Measurements from ENCODE around the gene THOC1.

The THOC1 gene

DNA sequence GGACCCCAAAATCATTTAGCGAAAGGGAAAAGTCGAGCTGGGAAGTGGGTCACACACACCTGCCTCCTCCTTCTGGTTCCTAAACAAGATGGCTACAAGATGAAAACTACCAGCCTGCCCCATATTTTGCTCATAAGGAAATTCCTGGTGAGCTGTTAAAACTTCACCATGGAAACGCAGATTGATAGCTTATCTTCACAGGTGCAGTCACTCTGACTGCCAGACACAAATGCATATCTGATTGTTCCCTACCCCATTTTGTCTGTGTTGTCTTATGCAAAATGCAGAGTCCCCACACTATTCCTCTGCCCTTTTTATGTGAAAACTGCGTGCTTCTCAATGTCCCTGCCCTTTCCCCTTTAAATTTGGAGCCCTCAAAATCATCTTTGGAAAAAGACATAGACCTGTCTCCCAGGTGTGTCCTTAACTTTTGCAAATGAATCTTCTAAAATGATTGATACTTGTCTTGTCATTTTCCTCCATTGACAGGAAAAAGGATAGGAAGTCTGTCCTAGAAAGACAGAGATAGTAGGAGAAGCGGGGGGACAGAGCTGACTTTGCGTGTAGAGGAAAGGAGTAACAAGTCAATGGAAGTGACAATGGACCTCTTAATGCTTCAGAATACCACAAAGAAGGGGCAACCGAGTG, 38.9 kb upstream of the THOC1 start:
- no peaks in the 10 kb centered on the region for H3K9me3 Mint-ChIP-seq

DNA sequence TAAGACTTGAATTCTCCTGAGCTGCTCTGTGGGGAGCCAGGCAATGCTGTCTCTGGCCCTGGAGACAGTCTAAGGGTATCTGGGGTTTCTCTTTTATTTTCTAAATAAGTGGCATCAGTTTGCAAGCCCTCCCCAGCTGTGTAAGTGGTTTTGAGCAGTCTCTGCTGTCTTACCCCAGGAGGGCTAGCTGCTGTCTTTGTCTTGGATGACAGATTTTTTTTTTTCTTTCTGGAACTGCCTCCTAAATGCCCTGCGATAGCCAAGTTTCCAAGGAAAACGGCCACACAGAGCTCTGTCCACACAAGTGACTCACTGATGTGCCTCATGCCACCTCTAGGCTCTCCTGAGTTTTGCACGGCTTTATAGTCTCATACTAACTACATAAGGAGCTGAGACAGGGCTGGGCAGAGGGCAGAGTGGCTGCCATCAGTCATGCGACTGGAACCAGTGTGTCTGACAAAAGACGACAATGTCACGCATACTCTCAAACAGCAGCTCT, 37.2 kb upstream of the THOC1 start:
- Mint-ChIP-seq H3K27me3 (ENCODE audit: low read depth) (peaks cover 13% of the 10 kb centered on the region), H3K4me1 (no peaks in the 10 kb centered on the region), H3K4me3 (no peak overlapping the region), H3K27ac (no peak overlapping the region), H3K36me3 (ENCODE audit: low read depth) (no peaks in the 10 kb centered on the region), H3K9me3 (no peaks in the 10 kb centered on the region)
- TF ChIP-seq, protein P1, sequence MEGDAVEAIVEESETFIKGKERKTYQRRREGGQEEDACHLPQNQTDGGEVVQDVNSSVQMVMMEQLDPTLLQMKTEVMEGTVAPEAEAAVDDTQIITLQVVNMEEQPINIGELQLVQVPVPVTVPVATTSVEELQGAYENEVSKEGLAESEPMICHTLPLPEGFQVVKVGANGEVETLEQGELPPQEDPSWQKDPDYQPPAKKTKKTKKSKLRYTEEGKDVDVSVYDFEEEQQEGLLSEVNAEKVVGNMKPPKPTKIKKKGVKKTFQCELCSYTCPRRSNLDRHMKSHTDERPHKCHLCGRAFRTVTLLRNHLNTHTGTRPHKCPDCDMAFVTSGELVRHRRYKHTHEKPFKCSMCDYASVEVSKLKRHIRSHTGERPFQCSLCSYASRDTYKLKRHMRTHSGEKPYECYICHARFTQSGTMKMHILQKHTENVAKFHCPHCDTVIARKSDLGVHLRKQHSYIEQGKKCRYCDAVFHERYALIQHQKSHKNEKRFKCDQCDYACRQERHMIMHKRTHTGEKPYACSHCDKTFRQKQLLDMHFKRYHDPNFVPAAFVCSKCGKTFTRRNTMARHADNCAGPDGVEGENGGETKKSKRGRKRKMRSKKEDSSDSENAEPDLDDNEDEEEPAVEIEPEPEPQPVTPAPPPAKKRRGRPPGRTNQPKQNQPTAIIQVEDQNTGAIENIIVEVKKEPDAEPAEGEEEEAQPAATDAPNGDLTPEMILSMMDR (IDR thresholded peaks at IDR 0.05; ENCODE audit: unreplicated experiment in 3 of 3) = no peak

More for the DNA sequence above, 38.9 kb upstream of the THOC1 start:
- no peak overlapping the region for H3K4me3 Mint-ChIP-seq
- H3K27me3 Mint-ChIP-seq (ENCODE audit: low read depth) = peaks cover 17% of the 10 kb centered on the region
- H3K36me3 Mint-ChIP-seq (ENCODE audit: low read depth) = no peaks in the 10 kb centered on the region
- no peak overlapping the region for H3K27ac Mint-ChIP-seq
- H3K4me1 Mint-ChIP-seq = no peaks in the 10 kb centered on the region
- TF ChIP-seq, protein P1 (IDR thresholded peaks at IDR 0.05; ENCODE audit: unreplicated experiment in 3 of 3) = no peak

DNA sequence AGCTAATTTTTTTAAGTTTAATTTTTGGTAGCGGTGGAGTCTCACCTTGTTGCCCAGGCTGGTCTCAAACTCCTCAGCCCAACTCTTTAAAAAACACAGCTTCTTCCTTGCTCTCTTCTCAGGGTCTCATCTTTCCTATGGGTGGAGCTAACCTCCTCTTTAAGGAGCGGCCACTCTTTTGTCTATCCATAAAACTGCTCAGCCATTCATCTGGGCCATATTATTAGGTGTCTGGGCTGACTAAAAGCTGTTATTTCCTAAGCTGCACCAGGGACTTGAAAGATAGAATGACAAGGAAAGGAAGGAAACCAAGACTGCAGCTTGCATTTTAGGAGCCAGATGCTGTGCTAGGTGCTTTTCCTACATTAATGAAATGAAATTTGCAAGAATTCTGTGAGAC, 35.8 kb upstream of the THOC1 start:
- no peaks in the 10 kb centered on the region for H3K36me3 Mint-ChIP-seq (ENCODE audit: low read depth)
- H3K4me1 Mint-ChIP-seq = no peaks in the 10 kb centered on the region
- H3K27ac Mint-ChIP-seq = no peak overlapping the region
- H3K27me3 Mint-ChIP-seq (ENCODE audit: low read depth) = peaks cover 13% of the 10 kb centered on the region
- H3K9me3 Mint-ChIP-seq = no peaks in the 10 kb centered on the region
- TF ChIP-seq, protein P1 (IDR thresholded peaks at IDR 0.05; ENCODE audit: unreplicated experiment in 3 of 3) = no peak
- H3K4me3 Mint-ChIP-seq = no peak overlapping the region

DNA sequence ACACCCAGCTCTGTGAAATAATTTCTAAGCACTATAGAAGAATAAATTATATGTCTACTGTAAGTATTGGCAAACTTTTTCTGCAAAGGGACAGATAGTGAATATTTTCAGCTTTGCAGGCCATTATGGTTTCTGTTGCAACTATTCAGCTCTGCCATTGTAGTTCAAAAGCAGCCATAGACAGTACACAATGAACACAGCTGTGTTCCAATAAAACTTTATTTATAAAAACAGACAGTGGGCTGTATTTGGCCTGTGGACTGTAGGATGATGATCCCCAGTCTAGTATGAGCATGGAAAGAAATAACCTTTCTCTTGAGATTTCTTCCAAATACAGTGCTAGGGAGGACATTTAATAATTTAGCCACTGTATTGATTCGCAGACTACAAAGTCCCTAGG, 35.2 kb upstream of the THOC1 start:
- Mint-ChIP-seq H3K4me3 (no peak overlapping the region), H3K4me1 (no peaks in the 10 kb centered on the region), H3K27me3 (ENCODE audit: low read depth) (peaks cover 13% of the 10 kb centered on the region), H3K9me3 (no peaks in the 10 kb centered on the region), H3K36me3 (ENCODE audit: low read depth) (no peaks in the 10 kb centered on the region), H3K27ac (no peak overlapping the region)
- TF ChIP-seq, protein P1 (IDR thresholded peaks at IDR 0.05; ENCODE audit: unreplicated experiment in 3 of 3) = no peak

DNA sequence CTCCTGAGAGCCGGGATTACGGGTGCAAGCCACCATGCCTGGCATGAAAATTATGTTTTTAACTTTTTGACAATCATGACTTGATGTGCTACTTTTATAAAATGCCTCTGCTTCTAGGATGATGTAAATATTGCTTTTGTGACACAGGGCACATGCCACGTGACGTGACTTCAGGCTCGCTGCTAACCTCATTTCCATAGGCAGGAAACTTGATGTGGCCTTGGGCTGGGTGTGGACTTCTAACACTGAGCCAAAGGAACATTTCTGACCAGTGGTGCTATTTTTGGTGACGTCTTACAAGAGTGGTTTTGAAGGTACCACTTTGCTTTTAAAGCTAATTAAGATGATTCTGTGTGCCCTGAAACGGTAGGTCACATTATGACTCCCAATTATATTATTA, 34.2 kb upstream of the THOC1 start:
- TF ChIP-seq, protein P1 (IDR thresholded peaks at IDR 0.05; ENCODE audit: unreplicated experiment in 3 of 3) = no peak
- no peaks in the 10 kb centered on the region for H3K4me1 Mint-ChIP-seq
- no peaks in the 10 kb centered on the region for H3K36me3 Mint-ChIP-seq (ENCODE audit: low read depth)
- H3K27ac Mint-ChIP-seq = no peak overlapping the region
- H3K9me3 Mint-ChIP-seq = no peaks in the 10 kb centered on the region
- H3K4me3 Mint-ChIP-seq = no peak overlapping the region
- H3K27me3 Mint-ChIP-seq (ENCODE audit: low read depth) = peaks cover 5% of the 10 kb centered on the region

DNA sequence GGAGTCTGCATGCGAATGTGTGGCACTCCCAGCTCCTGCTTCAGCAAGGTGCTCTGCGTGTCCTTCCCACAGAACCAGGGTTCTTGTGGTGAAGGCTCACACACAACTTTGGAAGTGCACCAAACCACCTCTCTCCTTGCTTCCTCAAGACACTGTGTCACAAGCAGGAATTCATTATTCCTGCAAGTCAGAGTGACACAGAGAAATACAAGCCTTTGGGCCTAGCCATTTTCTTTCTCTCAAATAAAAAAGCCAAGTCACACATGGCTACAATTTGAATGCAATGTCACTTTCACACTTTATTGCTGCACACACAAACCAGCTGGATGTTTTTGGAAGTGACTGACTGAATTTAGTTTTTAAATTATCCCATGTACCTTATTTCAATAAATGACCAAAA, 30.1 kb upstream of the THOC1 start:
- Mint-ChIP-seq H3K27ac (no peak overlapping the region), H3K27me3 (ENCODE audit: low read depth) (peaks cover 3% of the 10 kb centered on the region), H3K4me1 (peaks cover 12% of the 10 kb centered on the region), H3K9me3 (no peaks in the 10 kb centered on the region), H3K36me3 (ENCODE audit: low read depth) (no peaks in the 10 kb centered on the region), H3K4me3 (no peak overlapping the region)
- TF ChIP-seq, protein P1 (IDR thresholded peaks at IDR 0.05; ENCODE audit: unreplicated experiment in 3 of 3) = no peak
